ENCODE data around the gene DZANK1.

Gene DZANK1

GRCh38 chr20:18465536-18466200, 1.2 kb downstream of the DZANK1 start:
- Histone ChIP-seq H3K36me3 (replicated peaks; ENCODE audit: low read depth, low read length) (no peaks in the 10 kb centered on the region), H3K4me2 (ENCODE audit: low read length) (peak overlapping the region; percentile 96), H3K27me3 (ENCODE audit: low read depth, low read length) (no peaks in the 10 kb centered on the region), H3K4me3 (ENCODE audit: low read length) (peak overlapping the region; percentile 96), H3K9ac (ENCODE audit: low read length) (no peak overlapping the region), H3K79me2 (ENCODE audit: low read length) (peaks cover 33% of the 10 kb centered on the region), H3K27ac (ENCODE audit: low read length) (no peak overlapping the region), H2AFZ (ENCODE audit: low read depth, low read length) (no peak overlapping the region), H4K20me1 (ENCODE audit: insufficient read depth, low read length) (no peaks in the 10 kb centered on the region), H3K9me3 (ENCODE audit: insufficient read depth, low read length) (no peaks in the 10 kb centered on the region), H3K4me1 (ENCODE audit: low read length) (peaks cover 19% of the 10 kb centered on the region)
- no peak for TF ChIP-seq CTCF (IDR thresholded peaks at IDR 0.05; ENCODE audit: low read depth, low read length)
- no peak for TF ChIP-seq EZH2phosphoT487 (IDR thresholded peaks at IDR 0.05; ENCODE audit: low read depth)

- no peak for TF ChIP-seq CTCF (IDR thresholded peaks at IDR 0.05; ENCODE audit: low read depth, low read length)
- TF ChIP-seq EZH2phosphoT487 (IDR thresholded peaks at IDR 0.05; ENCODE audit: low read depth) = no peak
Measured at GRCh38 chr20:18456600-18456999, 10.2 kb downstream of the DZANK1 start.

GRCh38 chr20:18443886-18444285, 22.9 kb downstream of the DZANK1 start:
- H2AFZ ChIP-seq (ENCODE audit: low read depth, low read length) = no peak overlapping the region
- H3K9me3 ChIP-seq (ENCODE audit: insufficient read depth, low read length) = no peaks in the 10 kb centered on the region
- no peaks in the 10 kb centered on the region for H3K79me2 ChIP-seq (ENCODE audit: low read length)
- H3K4me1 ChIP-seq (ENCODE audit: low read length) = no peaks in the 10 kb centered on the region
- H4K20me1 ChIP-seq (ENCODE audit: insufficient read depth, low read length) = no peaks in the 10 kb centered on the region
- H3K4me2 ChIP-seq (ENCODE audit: low read length) = no peak overlapping the region
- no peaks in the 10 kb centered on the region for H3K36me3 ChIP-seq (replicated peaks; ENCODE audit: low read depth, low read length)
- TF ChIP-seq CTCF (IDR thresholded peaks at IDR 0.05; ENCODE audit: low read depth, low read length) (no peak), EZH2phosphoT487 (IDR thresholded peaks at IDR 0.05; ENCODE audit: low read depth) (no peak)
- no peak overlapping the region for H3K27ac ChIP-seq (ENCODE audit: low read length)
- H3K9ac ChIP-seq (ENCODE audit: low read length) = no peak overlapping the region
- H3K27me3 ChIP-seq (ENCODE audit: low read depth, low read length) = no peaks in the 10 kb centered on the region
- no peak overlapping the region for H3K4me3 ChIP-seq (ENCODE audit: low read length)

More at GRCh38 chr20:18456600-18456999, 10.2 kb downstream of the DZANK1 start:
- Histone ChIP-seq H3K27ac (ENCODE audit: low read length) (no peak overlapping the region), H3K4me1 (ENCODE audit: low read length) (no peaks in the 10 kb centered on the region), H3K4me2 (ENCODE audit: low read length) (no peak overlapping the region), H3K36me3 (replicated peaks; ENCODE audit: low read depth, low read length) (peaks cover 3% of the 10 kb centered on the region), H4K20me1 (ENCODE audit: insufficient read depth, low read length) (no peaks in the 10 kb centered on the region), H3K79me2 (ENCODE audit: low read length) (no peaks in the 10 kb centered on the region), H3K27me3 (ENCODE audit: low read depth, low read length) (no peaks in the 10 kb centered on the region), H3K9me3 (ENCODE audit: insufficient read depth, low read length) (no peaks in the 10 kb centered on the region), H3K4me3 (ENCODE audit: low read length) (no peak overlapping the region), H2AFZ (ENCODE audit: low read depth, low read length) (no peak overlapping the region), H3K9ac (ENCODE audit: low read length) (no peak overlapping the region)

GRCh38 chr20:18440403-18440802, 26.4 kb downstream of the DZANK1 start:
- no peak overlapping the region for H3K27ac ChIP-seq (ENCODE audit: low read length)
- H3K36me3 ChIP-seq (replicated peaks; ENCODE audit: low read depth, low read length) = no peaks in the 10 kb centered on the region
- H3K4me3 ChIP-seq (ENCODE audit: low read length) = no peak overlapping the region
- no peaks in the 10 kb centered on the region for H3K9me3 ChIP-seq (ENCODE audit: insufficient read depth, low read length)
- TF ChIP-seq CTCF (IDR thresholded peaks at IDR 0.05; ENCODE audit: low read depth, low read length) = no peak
- no peak for TF ChIP-seq EZH2phosphoT487 (IDR thresholded peaks at IDR 0.05; ENCODE audit: low read depth)
- no peak overlapping the region for H3K9ac ChIP-seq (ENCODE audit: low read length)
- H3K4me2 ChIP-seq (ENCODE audit: low read length) = no peak overlapping the region
- no peaks in the 10 kb centered on the region for H3K79me2 ChIP-seq (ENCODE audit: low read length)
- H3K4me1 ChIP-seq (ENCODE audit: low read length) = peaks cover 7% of the 10 kb centered on the region
- no peaks in the 10 kb centered on the region for H3K27me3 ChIP-seq (ENCODE audit: low read depth, low read length)
- H4K20me1 ChIP-seq (ENCODE audit: insufficient read depth, low read length) = no peaks in the 10 kb centered on the region
- H2AFZ ChIP-seq (ENCODE audit: low read depth, low read length) = no peak overlapping the region

Measured in OCI-LY3 (cell line).